Retina (tissue), 1 donor: ENCODE data around the gene UBE2O.

Experiments
- DNase-seq: peaks from one replicate; pipeline ENCODE4 v3.0.0-alpha.2; 2016

The UBE2O gene

DNA sequence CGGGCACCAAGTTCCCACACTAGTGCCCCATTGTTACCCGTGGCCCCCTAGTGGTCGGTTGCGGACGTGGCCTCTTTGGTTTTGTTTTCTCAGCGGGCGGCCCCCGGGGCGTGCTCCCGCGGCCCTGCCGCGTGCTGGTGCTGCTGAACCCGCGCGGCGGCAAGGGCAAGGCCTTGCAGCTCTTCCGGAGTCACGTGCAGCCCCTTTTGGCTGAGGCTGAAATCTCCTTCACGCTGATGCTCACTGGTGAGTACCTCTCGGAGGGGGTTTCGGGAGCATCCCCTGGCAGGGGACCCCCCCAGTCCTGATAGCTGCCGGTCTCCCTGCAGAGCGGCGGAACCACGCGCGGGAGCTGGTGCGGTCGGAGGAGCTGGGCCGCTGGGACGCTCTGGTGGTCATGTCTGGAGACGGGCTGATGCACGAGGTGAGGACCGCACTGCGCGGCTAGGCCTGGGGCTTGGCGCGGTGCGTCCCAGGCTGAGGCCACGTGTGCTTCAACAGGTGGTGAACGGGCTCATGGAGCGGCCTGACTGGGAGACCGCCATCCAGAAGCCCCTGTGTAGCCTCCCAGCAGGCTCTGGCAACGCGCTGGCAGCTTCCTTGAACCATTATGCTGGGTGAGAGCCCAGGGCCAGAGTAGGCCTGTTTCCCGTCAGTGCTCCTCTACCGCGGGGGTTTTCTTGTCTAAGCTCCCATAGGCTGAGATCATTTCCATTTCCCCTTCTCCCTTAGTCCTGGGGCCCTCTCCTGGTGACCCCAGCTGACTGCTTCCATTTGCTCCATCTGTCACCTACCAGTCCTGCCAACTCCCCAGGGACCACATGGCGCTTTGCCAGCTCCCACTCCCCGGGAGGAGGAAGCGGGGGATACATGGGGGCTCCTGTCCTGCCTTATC, 66.8 kb downstream of the UBE2O start:
- peak; percentile 91 for DNase-seq

- DNase-seq: peak; percentile 73
Measured at GRCh38 chr17:76384987-76385891, 67.7 kb downstream of the UBE2O start.

DNA sequence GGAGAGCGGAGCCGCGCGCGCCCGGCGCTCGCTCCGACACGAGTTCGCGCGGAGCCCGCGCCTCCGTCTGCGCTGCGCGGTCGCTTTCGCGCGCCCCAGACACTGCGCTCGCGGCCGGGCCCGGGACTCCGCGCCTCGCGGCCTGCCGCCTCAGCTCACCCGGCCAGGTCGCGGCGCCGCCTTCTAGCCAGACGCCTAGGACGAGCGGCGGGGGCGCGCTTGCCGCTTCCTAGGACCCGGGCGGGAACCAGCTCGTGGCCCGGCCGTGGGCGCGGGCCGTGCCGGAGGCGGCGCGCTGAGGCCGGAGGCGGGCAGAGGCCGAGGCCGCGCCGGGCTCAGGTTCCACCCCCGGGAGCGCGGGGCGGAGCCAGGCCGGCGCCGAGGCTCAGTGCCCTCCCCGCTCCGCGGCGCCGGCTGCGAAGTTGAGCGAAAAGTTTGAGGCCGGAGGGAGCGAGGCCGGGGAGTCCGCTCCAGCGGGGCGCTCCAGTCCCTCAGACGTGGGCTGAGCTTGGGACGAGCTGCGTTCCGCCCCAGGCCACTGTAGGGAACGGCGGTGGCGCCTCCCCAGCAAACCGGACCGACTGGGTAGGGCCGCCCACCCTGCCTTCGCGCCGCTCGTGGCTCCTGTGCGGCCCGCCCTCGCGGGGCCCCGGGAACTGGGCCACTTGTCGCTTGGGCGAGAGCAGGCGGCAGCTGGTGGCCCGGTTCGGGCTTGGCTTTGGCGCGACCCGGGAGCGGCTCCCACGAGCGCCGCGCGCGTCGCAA, 68.5 kb downstream of the UBE2O start, which contains the start of gene SPHK1:
SPHK1 (plus strand) TSS at position 388 of the 765 bp plus-strand sequence. CDS start 1,036 bp downstream, outside the sequence.
- peak; percentile 75 for DNase-seq

DNA sequence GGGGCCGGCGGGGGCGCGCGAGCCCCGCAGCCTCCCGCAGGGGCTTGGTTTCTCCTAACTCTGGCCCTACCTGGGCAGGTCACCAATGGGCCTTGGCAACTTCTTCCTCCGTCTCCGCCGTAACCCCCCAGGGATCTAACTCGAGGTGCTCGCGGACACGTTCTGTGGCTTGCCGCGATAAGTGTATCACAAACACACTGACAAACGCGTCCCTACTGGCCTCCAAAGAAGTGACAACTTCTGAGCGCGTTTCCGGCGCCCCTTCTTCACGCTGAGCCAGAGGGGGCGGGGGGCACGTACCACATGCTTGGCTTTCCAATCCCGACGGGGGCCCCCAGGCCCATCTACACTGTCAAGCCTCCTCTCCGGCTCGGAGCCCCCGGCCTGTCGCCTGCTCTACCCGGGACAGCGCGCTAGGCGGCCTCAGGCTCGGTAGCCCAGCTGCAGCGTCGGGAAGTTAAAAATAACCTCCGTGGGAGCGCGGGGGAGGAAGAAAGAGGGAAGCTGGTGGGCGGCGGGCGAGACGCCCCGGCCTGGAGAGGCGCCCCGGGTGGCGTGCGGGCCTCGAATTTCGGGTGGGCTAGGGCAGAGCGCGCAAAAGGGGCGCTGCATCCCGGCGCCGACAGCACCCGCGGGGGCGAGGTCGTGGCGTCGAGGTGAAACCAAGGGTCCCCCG, 69.3 kb downstream of the UBE2O start:
- DNase-seq: peak; percentile 85

- DNase-seq: peak; percentile 83
Measured at GRCh38 chr17:76382803-76383545, 70.0 kb downstream of the UBE2O start.

DNA sequence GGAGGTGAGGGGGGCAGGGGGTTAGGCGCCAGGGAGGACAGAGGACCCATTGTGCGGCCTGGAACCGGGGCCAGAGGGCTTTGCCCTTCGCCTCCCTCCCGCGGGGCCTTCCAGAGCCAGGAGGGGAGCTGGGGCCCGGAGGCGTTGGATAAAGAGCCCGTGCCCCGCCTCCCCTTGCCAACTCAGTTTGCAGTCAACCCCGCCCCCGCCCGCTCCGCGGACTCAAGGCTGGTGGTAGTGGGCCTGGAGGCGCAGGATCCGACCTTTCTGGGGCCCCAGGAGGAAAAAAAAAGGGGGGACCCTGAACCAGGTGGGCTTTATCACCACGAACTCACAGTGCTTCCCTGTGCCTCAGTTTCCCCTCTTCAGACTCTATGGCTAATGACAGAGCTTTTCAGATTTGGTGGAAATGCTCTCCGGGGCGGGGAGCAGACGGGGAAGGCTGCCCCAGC, 70.6 kb downstream of the UBE2O start:
- peak; percentile 76 for DNase-seq

GRCh38 chr17:76381633-76382350, 71.2 kb downstream of the UBE2O start:
- peak; percentile 45 for DNase-seq

GRCh38 chr17:76379646-76380376, 73.1 kb downstream of the UBE2O start:
- no peak for DNase-seq

DNA sequence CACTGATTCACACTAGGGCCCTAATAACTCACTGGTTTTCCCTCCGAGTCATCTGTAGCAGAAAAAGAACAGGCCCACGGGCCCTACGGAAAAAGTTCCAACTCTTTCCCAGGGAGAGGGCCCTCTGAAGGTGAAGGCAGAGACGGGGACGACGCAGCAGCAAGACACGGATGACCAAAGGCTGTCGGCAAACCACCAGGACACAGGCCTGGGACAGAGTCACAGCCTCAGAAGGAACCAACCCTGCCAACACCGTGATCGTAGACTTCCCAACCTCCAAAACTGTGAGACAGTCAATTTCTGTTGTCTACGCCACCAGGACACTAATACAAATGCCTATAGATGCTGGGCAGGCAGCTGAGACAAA, 73.7 kb downstream of the UBE2O start:
- no peak for DNase-seq

- no peak for DNase-seq
Measured at GRCh38 chr17:76378548-76379274, 74.2 kb downstream of the UBE2O start.

- DNase-seq: peak; percentile 25
Measured at GRCh38 chr17:76376318-76377133, 76.4 kb downstream of the UBE2O start.

GRCh38 chr17:76371656-76372628, 81.0 kb downstream of the UBE2O start:
- no peak for DNase-seq

DNA sequence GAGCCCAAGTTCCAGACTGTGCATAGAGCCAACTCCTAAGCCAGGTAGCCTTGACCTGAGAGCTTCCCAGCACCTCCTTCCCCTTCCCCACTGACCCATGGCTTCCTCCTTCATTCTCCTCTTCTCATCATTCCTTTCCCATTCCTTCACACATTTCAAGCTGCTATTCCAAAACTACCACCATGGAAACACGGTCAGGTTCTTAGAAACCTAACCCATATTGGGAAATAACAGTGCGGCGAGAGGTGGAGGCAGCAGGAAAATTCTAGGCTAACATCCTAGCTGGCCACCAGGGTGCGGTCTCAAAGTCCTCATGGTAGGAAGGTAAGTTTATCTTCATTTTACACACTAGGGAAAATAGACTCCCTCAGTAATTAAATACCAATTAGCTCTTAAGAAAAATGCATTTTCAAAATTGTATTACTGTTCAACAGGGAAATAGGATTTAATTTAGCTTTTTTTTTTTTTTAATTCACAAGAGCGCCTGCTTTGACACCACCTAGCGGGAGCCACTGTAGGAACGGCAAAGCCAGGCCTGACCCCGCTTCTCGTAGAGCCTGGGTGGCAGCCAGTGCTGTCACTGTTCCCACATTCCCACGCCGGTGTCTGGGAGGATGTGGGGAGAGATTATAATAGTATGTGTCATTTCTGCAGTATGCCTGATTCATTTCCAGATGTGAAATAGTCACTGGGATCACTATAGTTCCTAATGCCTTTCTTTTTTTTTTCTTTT, 82.5 kb downstream of the UBE2O start:
- peak; percentile 52 for DNase-seq

DNA sequence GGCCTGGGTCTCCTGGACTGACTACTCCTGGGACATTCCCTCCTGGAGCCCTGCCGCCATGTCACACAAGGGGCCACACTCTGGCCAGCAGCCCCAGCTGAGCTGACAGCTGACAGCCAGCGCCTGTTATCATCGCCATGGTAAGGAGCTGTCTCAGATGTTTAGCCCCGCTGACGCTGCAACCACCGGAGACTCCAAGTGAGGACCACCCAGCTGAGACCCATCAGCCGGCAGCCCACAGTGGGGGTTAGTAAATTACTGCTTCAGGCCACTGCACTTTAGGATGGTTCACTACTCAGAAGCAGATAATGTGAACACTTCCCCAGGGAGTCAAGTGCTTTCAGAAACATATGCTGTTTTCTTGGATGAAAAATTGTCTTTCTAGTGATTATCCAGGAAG, 83.1 kb downstream of the UBE2O start:
- peak; percentile 84 for DNase-seq

- DNase-seq: no peak
Measured at GRCh38 chr17:76369379-76369778, 83.6 kb downstream of the UBE2O start.

GRCh38 chr17:76368545-76368944, 84.4 kb downstream of the UBE2O start:
- DNase-seq: peak; percentile 56
